Measurements from ENCODE around the gene SPIN1.

SPIN1 gene

GRCh38 chr9:88477300-88477751 lies 89.1 kb downstream of the SPIN1 start:
- H3K4me3 Mint-ChIP-seq: peak overlapping the region; percentile 25
- DNase-seq (ENCODE audit: low spot score in 2 of 2): peak in 1 of 2 donors; percentile 56
- peaks cover 40% of the 10 kb centered on the region for H3K36me3 Mint-ChIP-seq
- H3K27ac Mint-ChIP-seq: peak overlapping the region; percentile 58
- peaks cover 23% of the 10 kb centered on the region for H3K4me1 Mint-ChIP-seq
- peak; percentile 94 for ATAC-seq
- no peaks in the 10 kb centered on the region for H3K9me3 Mint-ChIP-seq

- H3K36me3 Mint-ChIP-seq: peaks cover 34% of the 10 kb centered on the region
- DNase-seq (ENCODE audit: low spot score in 2 of 2) (no peak), ATAC-seq (no peak)
- H3K4me1 Mint-ChIP-seq: peaks cover 23% of the 10 kb centered on the region
- no peak overlapping the region for H3K4me3 Mint-ChIP-seq
- no peaks in the 10 kb centered on the region for H3K9me3 Mint-ChIP-seq
- no peak overlapping the region for H3K27ac Mint-ChIP-seq
Measured at GRCh38 chr9:88478246-88478645, 90.0 kb downstream of the SPIN1 start.

GRCh38 chr9:88481933-88482332 lies 93.7 kb downstream of the SPIN1 start:
- Mint-ChIP-seq H3K4me1 (peaks cover 10% of the 10 kb centered on the region), H3K27ac (no peak overlapping the region), H3K36me3 (peaks cover 9% of the 10 kb centered on the region), H3K9me3 (no peaks in the 10 kb centered on the region), H3K4me3 (no peak overlapping the region)
- no peak for ATAC-seq
- DNase-seq (ENCODE audit: low spot score in 2 of 2): no peak

GRCh38 chr9:88488166-88488565 lies 99.9 kb downstream of the SPIN1 start:
- no peaks in the 10 kb centered on the region for H3K9me3 Mint-ChIP-seq
- no peak overlapping the region for H3K27ac Mint-ChIP-seq
- H3K36me3 Mint-ChIP-seq: no peaks in the 10 kb centered on the region
- no peak overlapping the region for H3K4me3 Mint-ChIP-seq
- DNase-seq (ENCODE audit: low spot score in 2 of 2) (no peak), ATAC-seq (no peak)
- no peaks in the 10 kb centered on the region for H3K4me1 Mint-ChIP-seq

- no peak overlapping the region for H3K4me3 Mint-ChIP-seq
Measured at GRCh38 chr9:88494983-88495721, 106.9 kb downstream of the SPIN1 start.

DNA sequence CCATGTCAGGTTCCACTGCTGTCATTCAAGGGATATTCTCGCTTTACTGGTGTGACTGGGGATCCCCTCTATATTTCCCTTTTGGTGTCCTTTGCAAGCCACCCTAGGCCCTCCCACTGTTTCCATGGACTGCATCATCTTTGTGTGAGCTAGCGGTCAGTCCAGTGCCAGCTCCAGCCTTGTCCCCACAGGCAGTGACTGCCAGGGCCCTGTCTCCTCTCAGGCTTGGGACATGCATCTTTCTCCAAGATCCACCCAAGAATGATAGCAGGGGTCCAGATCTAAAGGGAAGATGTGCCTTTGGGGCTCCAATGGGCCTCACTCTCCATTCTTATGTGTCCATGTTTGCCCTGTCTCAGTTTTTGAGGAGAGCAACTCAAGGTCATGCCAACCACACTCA lies 109.0 kb downstream of the SPIN1 start:
- no peaks in the 10 kb centered on the region for H3K36me3 Mint-ChIP-seq
- DNase-seq (ENCODE audit: low spot score in 2 of 2) (no peak), ATAC-seq (no peak)
- no peak overlapping the region for H3K4me3 Mint-ChIP-seq
- no peaks in the 10 kb centered on the region for H3K9me3 Mint-ChIP-seq
- no peaks in the 10 kb centered on the region for H3K4me1 Mint-ChIP-seq
- no peak overlapping the region for H3K27ac Mint-ChIP-seq

More at GRCh38 chr9:88494983-88495721, 106.9 kb downstream of the SPIN1 start:
- no peaks in the 10 kb centered on the region for H3K36me3 Mint-ChIP-seq
- ATAC-seq (no peak), DNase-seq (ENCODE audit: low spot score in 2 of 2) (no peak)
- no peaks in the 10 kb centered on the region for H3K4me1 Mint-ChIP-seq
- H3K27ac Mint-ChIP-seq: no peak overlapping the region
- H3K9me3 Mint-ChIP-seq: no peaks in the 10 kb centered on the region

DNA sequence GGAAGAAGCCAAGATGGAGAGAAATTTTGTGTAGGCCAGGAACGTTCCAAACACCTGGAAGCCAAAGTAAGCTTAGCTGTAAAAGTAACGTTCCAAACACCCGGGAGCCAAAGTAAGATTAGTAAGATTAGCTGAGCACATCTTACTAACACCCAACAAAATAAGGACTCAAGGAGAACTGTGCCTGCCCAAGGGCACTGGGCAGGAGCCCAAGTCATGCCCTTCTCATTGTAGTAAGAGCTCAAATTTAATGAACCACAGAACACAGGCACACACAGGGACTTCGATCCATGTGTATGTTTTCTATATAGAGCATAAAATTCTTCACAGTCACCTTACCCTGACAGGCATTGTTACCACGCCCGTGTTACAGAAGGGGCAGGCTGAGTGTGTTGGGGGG lies 110.6 kb downstream of the SPIN1 start:
- no peak for DNase-seq (ENCODE audit: low spot score in 2 of 2)
- no peaks in the 10 kb centered on the region for H3K36me3 Mint-ChIP-seq

GRCh38 chr9:88501086-88501485 lies 112.8 kb downstream of the SPIN1 start:
- H3K36me3 Mint-ChIP-seq: no peaks in the 10 kb centered on the region
- H3K9me3 Mint-ChIP-seq: no peaks in the 10 kb centered on the region
- H3K4me3 Mint-ChIP-seq: no peak overlapping the region
- no peak overlapping the region for H3K27ac Mint-ChIP-seq
- H3K4me1 Mint-ChIP-seq: no peaks in the 10 kb centered on the region
- no peak for DNase-seq (ENCODE audit: low spot score in 2 of 2)
- ATAC-seq: no peak

More for the DNA sequence above, 110.6 kb downstream of the SPIN1 start:
- no peak overlapping the region for H3K27ac Mint-ChIP-seq
- no peak overlapping the region for H3K4me3 Mint-ChIP-seq
- no peak for ATAC-seq
- no peaks in the 10 kb centered on the region for H3K9me3 Mint-ChIP-seq
- H3K4me1 Mint-ChIP-seq: no peaks in the 10 kb centered on the region

DNA sequence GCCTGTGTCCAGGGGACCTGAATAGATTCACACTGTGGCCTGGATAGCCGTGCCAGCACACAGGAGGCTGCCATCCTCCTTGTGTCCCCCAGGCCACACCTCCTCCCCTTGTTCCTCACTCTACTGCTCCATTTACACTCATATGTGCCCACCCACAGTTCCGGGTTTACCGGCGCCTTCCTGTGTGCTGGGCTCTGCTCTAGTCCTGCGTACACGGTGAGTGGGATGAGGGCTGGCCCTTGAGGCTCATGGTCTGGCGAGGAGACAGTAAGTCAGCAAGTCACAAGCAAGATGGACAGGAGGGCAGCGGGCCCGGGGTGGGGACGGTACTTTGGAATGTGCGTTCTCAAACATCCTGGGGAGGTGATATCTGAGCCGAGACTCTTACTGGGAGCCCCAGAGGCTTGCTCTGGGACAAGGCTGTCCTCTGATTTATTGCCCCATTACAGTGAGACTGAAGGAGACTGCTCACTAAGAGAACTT lies 114.3 kb downstream of the SPIN1 start:
- ATAC-seq (no peak), DNase-seq (ENCODE audit: low spot score in 2 of 2) (no peak)
- Mint-ChIP-seq H3K36me3 (no peaks in the 10 kb centered on the region), H3K4me1 (no peaks in the 10 kb centered on the region), H3K4me3 (no peak overlapping the region), H3K27ac (no peak overlapping the region), H3K9me3 (no peaks in the 10 kb centered on the region)

DNA sequence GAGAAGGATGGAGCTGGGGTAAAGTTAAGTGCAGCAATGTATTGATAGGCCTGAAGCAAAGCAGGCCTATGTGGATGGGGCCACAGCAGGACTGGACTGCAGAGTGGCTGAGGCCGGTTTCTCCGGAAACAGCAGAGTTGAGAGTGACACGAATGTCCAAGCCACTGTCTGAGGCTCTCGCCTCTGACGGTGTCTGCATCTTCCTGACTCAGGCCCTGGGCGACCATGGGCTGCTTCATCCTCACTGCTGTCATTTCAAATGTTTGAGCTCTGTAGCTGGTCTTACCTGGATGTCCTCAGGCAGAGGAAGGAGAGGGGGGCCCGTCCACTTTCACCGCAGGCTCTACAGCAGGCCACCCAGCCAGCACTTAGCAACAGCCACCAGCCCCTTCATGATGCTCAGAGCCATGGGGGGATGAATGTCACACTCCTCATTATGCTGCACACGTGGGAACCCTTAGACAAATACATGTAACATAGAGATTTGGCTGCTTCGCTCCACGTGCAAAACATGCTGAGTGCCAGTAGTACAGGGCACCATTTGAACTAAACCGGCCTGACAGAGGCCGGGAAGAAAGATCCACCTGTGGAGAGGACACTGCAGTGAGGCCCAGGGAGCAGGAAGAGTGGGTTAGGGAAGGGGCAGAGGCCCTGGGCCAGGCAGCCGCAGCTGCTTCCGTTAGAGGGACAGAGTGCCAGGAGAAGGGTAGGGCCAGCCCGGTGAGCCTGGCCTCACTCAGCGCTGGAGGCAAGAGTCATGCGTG lies 115.0 kb downstream of the SPIN1 start:
- Mint-ChIP-seq H3K9me3 (no peaks in the 10 kb centered on the region), H3K4me1 (no peaks in the 10 kb centered on the region), H3K4me3 (no peak overlapping the region), H3K27ac (no peak overlapping the region), H3K36me3 (no peaks in the 10 kb centered on the region)
- ATAC-seq: peak; percentile 17
- DNase-seq (ENCODE audit: low spot score in 2 of 2): no peak

DNA sequence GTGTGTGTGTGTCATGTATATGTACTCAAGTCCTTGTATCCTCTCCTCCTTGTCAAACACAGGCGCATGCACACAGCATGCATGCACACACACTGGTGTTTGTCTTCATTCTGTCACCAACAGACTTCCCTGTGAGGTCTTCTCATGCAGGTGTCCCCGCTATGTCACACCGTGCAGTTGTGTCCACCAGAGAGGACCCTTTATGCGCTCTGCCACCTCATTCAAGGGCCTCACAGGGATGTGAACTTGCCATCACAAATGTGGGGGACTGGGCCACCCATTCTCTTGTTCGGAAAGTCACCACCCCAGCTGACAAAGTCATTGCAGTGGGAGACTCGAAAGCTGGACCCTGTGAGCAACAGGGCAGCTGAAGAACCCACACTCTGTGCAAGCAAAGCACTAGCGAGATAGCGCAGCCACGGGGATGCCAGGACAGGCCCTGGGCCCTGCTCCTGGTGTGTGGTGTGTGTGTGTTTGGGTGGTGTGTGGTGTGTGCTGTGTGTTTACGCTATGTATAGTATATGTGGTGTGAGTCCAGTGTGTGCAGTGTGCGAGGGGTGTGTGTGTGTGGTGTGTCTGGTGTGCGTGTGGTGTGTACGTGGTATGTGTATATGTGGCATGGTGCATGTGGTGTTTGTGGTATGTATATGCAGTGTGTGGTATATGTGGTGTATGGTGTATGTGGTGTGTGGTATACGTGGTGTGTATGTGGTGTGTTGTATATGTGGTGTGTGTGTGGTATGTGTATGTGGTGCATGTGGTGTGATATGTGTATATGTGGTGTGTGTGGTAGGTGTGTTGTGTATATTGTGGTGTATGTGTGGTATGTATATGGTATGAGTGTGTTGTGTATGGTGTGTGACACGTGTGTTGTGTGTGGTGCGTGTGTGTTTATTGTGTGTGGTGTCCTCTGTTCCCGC lies 115.9 kb downstream of the SPIN1 start:
- no peaks in the 10 kb centered on the region for H3K9me3 Mint-ChIP-seq
- H3K4me1 Mint-ChIP-seq: no peaks in the 10 kb centered on the region
- ATAC-seq: peak; percentile 24

GRCh38 chr9:88508326-88508725 lies 120.1 kb downstream of the SPIN1 start:
- Mint-ChIP-seq H3K4me1 (no peaks in the 10 kb centered on the region), H3K4me3 (no peak overlapping the region), H3K27ac (no peak overlapping the region), H3K36me3 (no peaks in the 10 kb centered on the region), H3K9me3 (no peaks in the 10 kb centered on the region)
- DNase-seq (ENCODE audit: low spot score in 2 of 2) (no peak), ATAC-seq (no peak)

More for the DNA sequence above, 115.9 kb downstream of the SPIN1 start:
- no peak for DNase-seq (ENCODE audit: low spot score in 2 of 2)
- Mint-ChIP-seq H3K4me3 (no peak overlapping the region), H3K27ac (no peak overlapping the region), H3K36me3 (no peaks in the 10 kb centered on the region)

GRCh38 chr9:88511906-88512305 lies 123.7 kb downstream of the SPIN1 start:
- no peak for ATAC-seq
- peaks cover 6% of the 10 kb centered on the region for H3K9me3 Mint-ChIP-seq
- no peak overlapping the region for H3K4me3 Mint-ChIP-seq
- no peak for DNase-seq (ENCODE audit: low spot score in 2 of 2)
- no peaks in the 10 kb centered on the region for H3K4me1 Mint-ChIP-seq
- no peak overlapping the region for H3K27ac Mint-ChIP-seq
- H3K36me3 Mint-ChIP-seq: no peaks in the 10 kb centered on the region

GRCh38 chr9:88514247-88514646 lies 126.0 kb downstream of the SPIN1 start:
- DNase-seq (ENCODE audit: low spot score in 2 of 2) (no peak), ATAC-seq (no peak)
- H3K4me1 Mint-ChIP-seq: no peaks in the 10 kb centered on the region
- no peak overlapping the region for H3K4me3 Mint-ChIP-seq
- peaks cover 6% of the 10 kb centered on the region for H3K9me3 Mint-ChIP-seq
- no peak overlapping the region for H3K27ac Mint-ChIP-seq
- no peaks in the 10 kb centered on the region for H3K36me3 Mint-ChIP-seq

GRCh38 chr9:88521308-88521707 lies 133.1 kb downstream of the SPIN1 start:
- Mint-ChIP-seq H3K36me3 (no peaks in the 10 kb centered on the region), H3K4me3 (no peak overlapping the region)
- no peak for ATAC-seq

More at GRCh38 chr9:88521308-88521707, 133.1 kb downstream of the SPIN1 start:
- peaks cover 3% of the 10 kb centered on the region for H3K9me3 Mint-ChIP-seq
- H3K4me1 Mint-ChIP-seq: no peaks in the 10 kb centered on the region
- no peak overlapping the region for H3K27ac Mint-ChIP-seq
- no peak for DNase-seq (ENCODE audit: low spot score in 2 of 2)

Data from stimulated activated effector memory CD8-positive, alpha-beta T cell treated with anti-CD3 and anti-CD28 coated beads, Interleukin-12 subunit alpha, Interleukin-12 subunit beta, amount 100 ng/mL, for 72 hours (primary cell).